ENCODE measurements around the gene KLK13.

KLK13 gene

GRCh38 chr19:51102991-51103390 lies 38.1 kb upstream of the KLK13 start:
- Histone ChIP-seq H3K27me3 (ENCODE audit: insufficient read depth, low read length) (no peaks in the 10 kb centered on the region), H2AK5ac (ENCODE audit: low read length) (no peak overlapping the region), H3K36me3 (ENCODE audit: control insufficient read depth in 1 of 2, insufficient read depth in 2 of 2, low read length in 2 of 2) (peaks cover 27 to 28% of the 10 kb centered on the region in 2 experiments), H4K91ac (ENCODE audit: low read depth, low read length) (no peak overlapping the region), H3K4me3 (ENCODE audit: low read depth, low read length) (no peak overlapping the region), H3K9me3 (ENCODE audit: insufficient read depth, low read depth, low read length) (peaks cover 5% of the 10 kb centered on the region), H3K18ac (ENCODE audit: low read length) (no peak overlapping the region), H3K27ac (ENCODE audit: low read depth, low read length) (no peak overlapping the region), H3K4me2 (ENCODE audit: low read length) (no peak overlapping the region), H3K4ac (ENCODE audit: low read depth, low read length) (no peak overlapping the region), H3K14ac (ENCODE audit: low read length) (no peak overlapping the region), H2BK5ac (ENCODE audit: low read depth, low read length, poor library complexity) (no peak overlapping the region), H3K23ac (ENCODE audit: low read length) (no peak overlapping the region), H2BK12ac (ENCODE audit: low read length) (no peak overlapping the region), H3K79me2 (ENCODE audit: control insufficient read depth, insufficient read depth, low read length, poor library complexity) (no peaks in the 10 kb centered on the region), H4K12ac (ENCODE audit: low read depth, low read length) (no peak overlapping the region), H3K79me1 (ENCODE audit: low read length) (peaks cover under 1% of the 10 kb centered on the region), H2BK120ac (ENCODE audit: insufficient read depth, low read length, poor library complexity) (no peak overlapping the region), H2AFZ (ENCODE audit: insufficient read depth, low read length, poor library complexity) (no peak overlapping the region), H3K9ac (ENCODE audit: low read length) (no peak overlapping the region), H3K4me1 (ENCODE audit: control insufficient read depth in 1 of 2, insufficient read depth in 2 of 2, low read length in 2 of 2) (peaks cover 3 to 6% of the 10 kb centered on the region in 2 experiments), H4K8ac (ENCODE audit: low read depth, low read length) (no peak overlapping the region)
- no peak for DNase-seq
- WGBS (ENCODE audit: extremely low coverage, insufficient coverage, insufficient read length) = no CpG with 5 or more reads among the region's 7 CpGs

GRCh38 chr19:51101171-51101865 lies 36.4 kb upstream of the KLK13 start:
- DNase-seq = no peak
- H2BK12ac ChIP-seq (ENCODE audit: low read length) = no peak overlapping the region
- H3K4me1 ChIP-seq (ENCODE audit: control insufficient read depth in 1 of 2, insufficient read depth in 2 of 2, low read length in 2 of 2) = no peaks in the 10 kb centered on the region
- H3K9me3 ChIP-seq (ENCODE audit: insufficient read depth, low read depth, low read length) = peaks cover 5% of the 10 kb centered on the region
- H4K91ac ChIP-seq (ENCODE audit: low read depth, low read length) = no peak overlapping the region
- H3K23ac ChIP-seq (ENCODE audit: low read length) = no peak overlapping the region
- H3K4me3 ChIP-seq (ENCODE audit: low read depth, low read length) = no peak overlapping the region
- H3K36me3 ChIP-seq (ENCODE audit: control insufficient read depth in 1 of 2, insufficient read depth in 2 of 2, low read length in 2 of 2) = peaks cover 31 to 32% of the 10 kb centered on the region in 2 experiments
- no peak overlapping the region for H3K4ac ChIP-seq (ENCODE audit: low read depth, low read length)
- H4K8ac ChIP-seq (ENCODE audit: low read depth, low read length) = no peak overlapping the region
- no peak overlapping the region for H3K27ac ChIP-seq (ENCODE audit: low read depth, low read length)
- no CpG with 5 or more reads among the region's 5 CpGs for WGBS (ENCODE audit: extremely low coverage, insufficient coverage, insufficient read length)
- no peak overlapping the region for H3K14ac ChIP-seq (ENCODE audit: low read length)
- H3K79me2 ChIP-seq (ENCODE audit: control insufficient read depth, insufficient read depth, low read length, poor library complexity) = no peaks in the 10 kb centered on the region
- H3K9ac ChIP-seq (ENCODE audit: low read length) = no peak overlapping the region
- H2AK5ac ChIP-seq (ENCODE audit: low read length) = no peak overlapping the region
- no peak overlapping the region for H2BK5ac ChIP-seq (ENCODE audit: low read depth, low read length, poor library complexity)
- H2BK120ac ChIP-seq (ENCODE audit: insufficient read depth, low read length, poor library complexity) = no peak overlapping the region
- no peaks in the 10 kb centered on the region for H3K27me3 ChIP-seq (ENCODE audit: insufficient read depth, low read length)
- no peaks in the 10 kb centered on the region for H3K79me1 ChIP-seq (ENCODE audit: low read length)
- H4K12ac ChIP-seq (ENCODE audit: low read depth, low read length) = no peak overlapping the region
- no peak overlapping the region for H2AFZ ChIP-seq (ENCODE audit: insufficient read depth, low read length, poor library complexity)
- H3K4me2 ChIP-seq (ENCODE audit: low read length) = no peak overlapping the region
- no peak overlapping the region for H3K18ac ChIP-seq (ENCODE audit: low read length)

- H2AFZ ChIP-seq (ENCODE audit: insufficient read depth, low read length, poor library complexity) = no peak overlapping the region
- H3K9me3 ChIP-seq (ENCODE audit: insufficient read depth, low read depth, low read length) = peaks cover 3% of the 10 kb centered on the region
- H3K4me1 ChIP-seq (ENCODE audit: control insufficient read depth in 1 of 2, insufficient read depth in 2 of 2, low read length in 2 of 2) = no peaks in the 10 kb centered on the region
- H4K91ac ChIP-seq (ENCODE audit: low read depth, low read length) = no peak overlapping the region
- WGBS (ENCODE audit: extremely low coverage, insufficient coverage, insufficient read length) = no CpG with 5 or more reads among the region's 3 CpGs
- no peak overlapping the region for H4K8ac ChIP-seq (ENCODE audit: low read depth, low read length)
- H2BK120ac ChIP-seq (ENCODE audit: insufficient read depth, low read length, poor library complexity) = no peak overlapping the region
- H3K4ac ChIP-seq (ENCODE audit: low read depth, low read length) = no peak overlapping the region
- no peak overlapping the region for H3K9ac ChIP-seq (ENCODE audit: low read length)
- H3K79me2 ChIP-seq (ENCODE audit: control insufficient read depth, insufficient read depth, low read length, poor library complexity) = no peaks in the 10 kb centered on the region
- H2BK5ac ChIP-seq (ENCODE audit: low read depth, low read length, poor library complexity) = no peak overlapping the region
- H3K4me3 ChIP-seq (ENCODE audit: low read depth, low read length) = no peak overlapping the region
- H3K4me2 ChIP-seq (ENCODE audit: low read length) = no peak overlapping the region
- no peak overlapping the region for H3K18ac ChIP-seq (ENCODE audit: low read length)
- H2BK12ac ChIP-seq (ENCODE audit: low read length) = no peak overlapping the region
- no peak overlapping the region for H4K12ac ChIP-seq (ENCODE audit: low read depth, low read length)
- DNase-seq = no peak
- H3K36me3 ChIP-seq (ENCODE audit: control insufficient read depth in 1 of 2, insufficient read depth in 2 of 2, low read length in 2 of 2) = peaks cover 27 to 32% of the 10 kb centered on the region in 2 experiments
- no peak overlapping the region for H2AK5ac ChIP-seq (ENCODE audit: low read length)
- H3K79me1 ChIP-seq (ENCODE audit: low read length) = no peaks in the 10 kb centered on the region
- no peak overlapping the region for H3K27ac ChIP-seq (ENCODE audit: low read depth, low read length)
- H3K14ac ChIP-seq (ENCODE audit: low read length) = no peak overlapping the region
- H3K27me3 ChIP-seq (ENCODE audit: insufficient read depth, low read length) = no peaks in the 10 kb centered on the region
- no peak overlapping the region for H3K23ac ChIP-seq (ENCODE audit: low read length)
Measured at GRCh38 chr19:51100601-51101000, 35.7 kb upstream of the KLK13 start.

GRCh38 chr19:51099047-51099382 lies 34.1 kb upstream of the KLK13 start:
- peaks cover 24% of the 10 kb centered on the region in 2 experiments for H3K36me3 ChIP-seq (ENCODE audit: control insufficient read depth in 1 of 2, insufficient read depth in 2 of 2, low read length in 2 of 2)
- H3K27ac ChIP-seq (ENCODE audit: low read depth, low read length) = no peak overlapping the region
- no peaks in the 10 kb centered on the region for H3K4me1 ChIP-seq (ENCODE audit: control insufficient read depth in 1 of 2, insufficient read depth in 2 of 2, low read length in 2 of 2)
- H4K12ac ChIP-seq (ENCODE audit: low read depth, low read length) = no peak overlapping the region
- no peak overlapping the region for H3K4me3 ChIP-seq (ENCODE audit: low read depth, low read length)
- no peak overlapping the region for H2AFZ ChIP-seq (ENCODE audit: insufficient read depth, low read length, poor library complexity)
- no peak overlapping the region for H2AK5ac ChIP-seq (ENCODE audit: low read length)
- H3K79me1 ChIP-seq (ENCODE audit: low read length) = no peaks in the 10 kb centered on the region
- no peaks in the 10 kb centered on the region for H3K79me2 ChIP-seq (ENCODE audit: control insufficient read depth, insufficient read depth, low read length, poor library complexity)
- no peak overlapping the region for H2BK120ac ChIP-seq (ENCODE audit: insufficient read depth, low read length, poor library complexity)
- DNase-seq = no peak
- H2BK5ac ChIP-seq (ENCODE audit: low read depth, low read length, poor library complexity) = no peak overlapping the region
- H3K27me3 ChIP-seq (ENCODE audit: insufficient read depth, low read length) = no peaks in the 10 kb centered on the region
- H3K14ac ChIP-seq (ENCODE audit: low read length) = no peak overlapping the region
- H4K91ac ChIP-seq (ENCODE audit: low read depth, low read length) = no peak overlapping the region
- no peak overlapping the region for H3K4ac ChIP-seq (ENCODE audit: low read depth, low read length)
- H3K9ac ChIP-seq (ENCODE audit: low read length) = no peak overlapping the region
- no peak overlapping the region for H3K18ac ChIP-seq (ENCODE audit: low read length)
- H3K4me2 ChIP-seq (ENCODE audit: low read length) = no peak overlapping the region
- H3K9me3 ChIP-seq (ENCODE audit: insufficient read depth, low read depth, low read length) = peaks cover 3% of the 10 kb centered on the region
- no peak overlapping the region for H3K23ac ChIP-seq (ENCODE audit: low read length)
- H4K8ac ChIP-seq (ENCODE audit: low read depth, low read length) = no peak overlapping the region
- no peak overlapping the region for H2BK12ac ChIP-seq (ENCODE audit: low read length)
- WGBS (ENCODE audit: extremely low coverage, insufficient coverage, insufficient read length) = no CpG with 5 or more reads among the region's 22 CpGs

Data from trophoblast cell (in vitro differentiated cells and primary cell).